Lower leg skin (tissue), 3 donors: ENCODE results near the gene ADCY1.

ENCODE experiments used
- POLR2A ChIP-seq, 2 donors: fragments of 450-650 bp; IDR thresholded peaks; one replicate each; pipeline ENCODE4 v1.6.1; 2016 to 2017; ENCODE audit warnings: antibody characterized with exemption in 2 of 2, mild to moderate bottlenecking in 1 of 2, moderate library complexity in 1 of 2
- TF ChIP-seq, protein P1 (sequence below), 3 donors: fragments of 450-650 bp; IDR thresholded peaks; one replicate each; pipeline ENCODE4 v1.5.1; 2016; ENCODE audit warnings: antibody characterized with exemption in 3 of 3, mild to moderate bottlenecking in 3 of 3, moderate library complexity in 2 of 3

GRCh38 chr7:45592230-45592991 lies 18.2 kb downstream of the ADCY1 start:
- TF ChIP-seq, protein P1, sequence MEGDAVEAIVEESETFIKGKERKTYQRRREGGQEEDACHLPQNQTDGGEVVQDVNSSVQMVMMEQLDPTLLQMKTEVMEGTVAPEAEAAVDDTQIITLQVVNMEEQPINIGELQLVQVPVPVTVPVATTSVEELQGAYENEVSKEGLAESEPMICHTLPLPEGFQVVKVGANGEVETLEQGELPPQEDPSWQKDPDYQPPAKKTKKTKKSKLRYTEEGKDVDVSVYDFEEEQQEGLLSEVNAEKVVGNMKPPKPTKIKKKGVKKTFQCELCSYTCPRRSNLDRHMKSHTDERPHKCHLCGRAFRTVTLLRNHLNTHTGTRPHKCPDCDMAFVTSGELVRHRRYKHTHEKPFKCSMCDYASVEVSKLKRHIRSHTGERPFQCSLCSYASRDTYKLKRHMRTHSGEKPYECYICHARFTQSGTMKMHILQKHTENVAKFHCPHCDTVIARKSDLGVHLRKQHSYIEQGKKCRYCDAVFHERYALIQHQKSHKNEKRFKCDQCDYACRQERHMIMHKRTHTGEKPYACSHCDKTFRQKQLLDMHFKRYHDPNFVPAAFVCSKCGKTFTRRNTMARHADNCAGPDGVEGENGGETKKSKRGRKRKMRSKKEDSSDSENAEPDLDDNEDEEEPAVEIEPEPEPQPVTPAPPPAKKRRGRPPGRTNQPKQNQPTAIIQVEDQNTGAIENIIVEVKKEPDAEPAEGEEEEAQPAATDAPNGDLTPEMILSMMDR (IDR thresholded peaks at IDR 0.05): no peak
- TF ChIP-seq POLR2A (IDR thresholded peaks at IDR 0.05): no peak
